Peyer's patch (tissue), 4 donors: ENCODE measurements around the gene LCN6. TPM values are rescaled to one million over a fixed set of nuclear protein-coding genes. Genes with fewer than 3 reads are reported as not detected.
"Not testable (repeated sequence)": the region's sequence is repeated elsewhere in the genome, so short reads cannot be mapped to it uniquely, and the experiment has no call there.

ENCODE experiments used
- DNase-seq, 3 donors: peaks; one replicate each; pipeline ENCODE4 v3.0.0-alpha.2; 2017 to 2019
- H3K27ac ChIP-seq, 4 donors: fragments of 200-600 bp; sonication (generic); one replicate each; pipeline ENCODE4 v1.5.1; 2016 to 2019
- H3K27me3 ChIP-seq, 2 donors: fragments of 200-600 bp; sonication (generic); one replicate each; pipeline ENCODE4 v1.5.1; 2019
- H3K36me3 ChIP-seq, 3 donors: fragments of 200-600 bp; sonication (generic); one replicate each; pipeline ENCODE4 v1.5.1; 2016 to 2019
- H3K4me1 ChIP-seq, 4 donors: fragments of 200-600 bp; sonication (generic); one replicate each; pipeline ENCODE4 v1.5.1; 2016 to 2019
- H3K4me3 ChIP-seq, 4 donors: fragments of 200-600 bp; sonication (generic); 1 replicate in 3 of 4; 2 replicates in 1 of 4; pipeline ENCODE4 v1.5.1; 2016 to 2019; ENCODE audit warnings: mild to moderate bottlenecking in 1 of 4
- H3K9me3 ChIP-seq, 4 donors: fragments of 200-600 bp; sonication (generic); one replicate each; pipeline ENCODE4 v1.5.1; 2016 to 2019; ENCODE audit warnings: mild to moderate bottlenecking in 1 of 4
- POLR2A ChIP-seq, 2 donors: fragments of 450-650 bp; IDR thresholded peaks; one replicate each; pipeline ENCODE4 v1.5.1; 2017; ENCODE audit warnings: antibody characterized with exemption in 2 of 2, mild to moderate bottlenecking in 2 of 2, moderate library complexity in 2 of 2
- total RNA-seq, 4 donors: library from RNA; depleted of rRNA; stranded (reverse); fragments of >200 nt; gene quantifications; one replicate each; pipeline ENCODE4 v1.1.0, GENCODE V29; 2016
- TF ChIP-seq, protein P1 (sequence below), 6 experiments: fragments of 450-650 bp in 4 of 6; fragments of 200-600 bp in 2 of 6; sonication (generic) in 1 of 6; IDR thresholded peaks; one replicate each; pipeline ENCODE4 v1.5.1; 2017 to 2019; ENCODE audit warnings: antibody characterized with exemption in 6 of 6, mild to moderate bottlenecking in 3 of 6, moderate library complexity in 1 of 6

LCN6 gene, protein sequence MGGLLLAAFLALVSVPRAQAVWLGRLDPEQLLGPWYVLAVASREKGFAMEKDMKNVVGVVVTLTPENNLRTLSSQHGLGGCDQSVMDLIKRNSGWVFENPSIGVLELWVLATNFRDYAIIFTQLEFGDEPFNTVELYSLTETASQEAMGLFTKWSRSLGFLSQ
- total RNA-seq: 10 to 100 TPM in 1 of 4 donors, 1 to 10 TPM in 3; 4.7 to 17.3 (median 5.6) TPM

DNA sequence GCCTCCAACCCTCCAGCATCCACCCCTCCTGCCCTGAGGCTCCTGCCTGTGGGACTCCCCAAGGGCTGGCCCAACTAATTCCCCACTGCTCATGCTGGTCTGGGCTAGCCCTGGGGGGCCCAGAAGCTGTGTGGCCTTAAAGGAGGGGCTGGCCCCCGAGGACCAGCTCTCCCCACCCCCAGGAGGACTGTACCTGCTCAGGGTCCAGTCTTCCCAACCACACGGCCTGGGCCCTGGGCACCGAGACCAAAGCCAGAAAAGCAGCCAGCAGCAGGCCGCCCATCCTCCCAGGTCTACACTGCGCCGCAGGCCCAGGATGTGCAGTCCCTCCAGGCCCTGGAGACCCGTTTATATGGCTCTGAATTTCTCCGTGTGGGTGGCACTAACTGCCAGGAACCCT is at the start of gene LCN6:
Gene LCN6 (minus strand): TSS at position 325 of the 400 bp plus-strand sequence. CDS start 42 bp downstream, at position 283.
- peaks cover 0 to 16% (median 3%) of the 10 kb centered on the region in 4 donors for H3K4me1 ChIP-seq
- H3K27ac ChIP-seq: peak within 1 kb of the TSS; percentile 5 to 80 (median 18)
- DNase-seq: no peak
- H3K27me3 ChIP-seq: no peaks in the 10 kb centered on the region
- no peak for TF ChIP-seq POLR2A (IDR thresholded peaks at IDR 0.05)
- TF ChIP-seq, protein P1, sequence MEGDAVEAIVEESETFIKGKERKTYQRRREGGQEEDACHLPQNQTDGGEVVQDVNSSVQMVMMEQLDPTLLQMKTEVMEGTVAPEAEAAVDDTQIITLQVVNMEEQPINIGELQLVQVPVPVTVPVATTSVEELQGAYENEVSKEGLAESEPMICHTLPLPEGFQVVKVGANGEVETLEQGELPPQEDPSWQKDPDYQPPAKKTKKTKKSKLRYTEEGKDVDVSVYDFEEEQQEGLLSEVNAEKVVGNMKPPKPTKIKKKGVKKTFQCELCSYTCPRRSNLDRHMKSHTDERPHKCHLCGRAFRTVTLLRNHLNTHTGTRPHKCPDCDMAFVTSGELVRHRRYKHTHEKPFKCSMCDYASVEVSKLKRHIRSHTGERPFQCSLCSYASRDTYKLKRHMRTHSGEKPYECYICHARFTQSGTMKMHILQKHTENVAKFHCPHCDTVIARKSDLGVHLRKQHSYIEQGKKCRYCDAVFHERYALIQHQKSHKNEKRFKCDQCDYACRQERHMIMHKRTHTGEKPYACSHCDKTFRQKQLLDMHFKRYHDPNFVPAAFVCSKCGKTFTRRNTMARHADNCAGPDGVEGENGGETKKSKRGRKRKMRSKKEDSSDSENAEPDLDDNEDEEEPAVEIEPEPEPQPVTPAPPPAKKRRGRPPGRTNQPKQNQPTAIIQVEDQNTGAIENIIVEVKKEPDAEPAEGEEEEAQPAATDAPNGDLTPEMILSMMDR (IDR thresholded peaks at IDR 0.05): no peak
- H3K4me3 ChIP-seq: no peak within 1 kb of the TSS
- no peaks in the 10 kb centered on the region for H3K36me3 ChIP-seq
- H3K9me3 ChIP-seq: peaks cover 0 to 14% (median 3%) of the 10 kb centered on the region in 4 donors

DNA sequence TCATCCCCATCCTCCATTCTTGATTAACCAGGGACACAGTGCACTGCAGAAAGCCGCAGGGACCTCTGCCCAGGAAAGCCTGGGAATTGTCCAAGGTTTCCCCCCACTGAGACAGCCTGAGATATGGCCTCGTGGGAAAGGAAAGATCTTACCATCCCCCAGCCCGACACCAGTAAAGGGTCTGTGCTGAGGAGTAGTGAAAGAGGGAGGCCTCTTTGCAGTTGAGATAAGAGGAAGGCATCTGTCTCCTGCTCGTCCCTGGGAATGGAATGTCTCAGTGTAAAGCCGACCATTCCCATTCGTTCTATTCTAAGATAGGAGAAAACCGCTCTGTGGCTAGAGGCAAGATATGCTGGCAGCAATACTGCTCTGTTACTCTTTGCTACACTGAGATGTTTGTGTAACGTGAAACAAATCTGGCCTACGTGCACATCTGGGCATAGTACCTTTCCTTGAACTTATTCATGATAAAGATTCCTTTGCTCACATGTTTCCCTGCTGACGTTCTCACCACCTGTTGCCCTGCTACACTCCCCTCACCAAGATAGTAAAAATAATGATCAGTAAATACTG is 48.5 kb upstream of the LCN6 start:
- not testable (repeated sequence) for H3K4me3 ChIP-seq, H3K9me3 ChIP-seq, DNase-seq, H3K27me3 ChIP-seq, H3K36me3 ChIP-seq, H3K27ac ChIP-seq
- peaks cover 2 to 75% (median 16%) of the 10 kb centered on the region in 4 donors for H3K4me1 ChIP-seq

DNA sequence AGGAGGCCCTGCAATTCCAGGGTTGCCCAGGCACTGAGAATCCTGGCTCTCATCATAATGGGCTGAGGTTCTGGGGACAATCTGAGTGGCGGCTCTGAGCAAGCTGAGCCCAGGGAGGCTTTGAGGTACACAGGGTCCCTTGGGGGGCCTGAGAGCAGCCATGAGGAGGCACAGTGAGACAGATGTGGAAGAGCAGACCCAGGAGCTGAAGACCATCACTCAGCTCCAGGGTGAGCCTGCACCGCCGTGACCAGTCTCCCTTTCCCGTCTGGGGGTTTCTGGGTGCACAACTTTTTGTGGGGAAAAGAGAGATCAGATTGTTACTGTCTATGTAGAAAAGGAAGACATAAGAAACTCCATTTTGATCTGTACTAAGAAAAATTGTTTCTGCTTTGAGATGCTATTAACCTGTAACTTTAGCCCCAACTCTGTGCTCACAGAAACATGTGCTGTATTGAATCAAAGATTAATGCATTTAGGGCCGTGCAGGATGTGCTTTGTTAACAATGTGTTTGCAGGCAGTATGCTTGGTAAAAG is 48.0 kb upstream of the LCN6 start, which contains the start of gene CCDC183:
Gene CCDC183 (plus strand): TSS at position 101 of the 537 bp plus-strand sequence. CDS start 60 bp downstream, at position 161.
- TF ChIP-seq POLR2A (IDR thresholded peaks at IDR 0.05): no peak
- TF ChIP-seq, protein P1 (IDR thresholded peaks at IDR 0.05): no peak
- Histone ChIP-seq H3K27me3 (peaks cover 0 to 7% of the 10 kb centered on the region in 2 donors), H3K4me1 (peaks cover 2 to 77% (median 18%) of the 10 kb centered on the region in 4 donors), H3K27ac (no peak within 1 kb of the TSS), H3K36me3 (no peaks in the 10 kb centered on the region), H3K9me3 (no peaks in the 10 kb centered on the region), H3K4me3 (no peak within 1 kb of the TSS)
- no peak for DNase-seq

DNA sequence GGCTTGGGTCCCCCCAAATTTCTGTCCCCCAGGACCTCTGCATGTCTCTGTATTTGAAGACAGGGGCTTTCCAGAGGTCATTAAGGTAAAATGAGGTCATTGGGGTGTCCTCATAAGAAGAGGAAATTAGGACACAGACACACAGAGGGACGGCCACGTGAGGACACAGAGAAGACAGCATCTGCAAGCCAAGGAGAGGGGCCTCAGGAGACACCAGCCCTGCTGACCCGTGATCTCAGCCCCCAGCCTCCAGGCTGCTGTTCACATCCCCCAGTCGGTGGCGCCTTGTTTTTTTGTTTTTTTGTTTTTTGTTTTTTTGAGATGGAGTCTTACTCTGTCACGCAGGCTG is 46.6 kb upstream of the LCN6 start:
- H3K27me3 ChIP-seq: peaks cover 0 to 7% of the 10 kb centered on the region in 2 donors
- no peaks in the 10 kb centered on the region for H3K9me3 ChIP-seq
- no peak overlapping the region for H3K4me3 ChIP-seq
- no peak for DNase-seq
- H3K36me3 ChIP-seq: no peaks in the 10 kb centered on the region
- TF ChIP-seq, protein P1 (IDR thresholded peaks at IDR 0.05): no peak
- TF ChIP-seq POLR2A (IDR thresholded peaks at IDR 0.05): no peak
- peaks cover 2 to 69% (median 15%) of the 10 kb centered on the region in 4 donors for H3K4me1 ChIP-seq
- H3K27ac ChIP-seq: no peak overlapping the region

DNA sequence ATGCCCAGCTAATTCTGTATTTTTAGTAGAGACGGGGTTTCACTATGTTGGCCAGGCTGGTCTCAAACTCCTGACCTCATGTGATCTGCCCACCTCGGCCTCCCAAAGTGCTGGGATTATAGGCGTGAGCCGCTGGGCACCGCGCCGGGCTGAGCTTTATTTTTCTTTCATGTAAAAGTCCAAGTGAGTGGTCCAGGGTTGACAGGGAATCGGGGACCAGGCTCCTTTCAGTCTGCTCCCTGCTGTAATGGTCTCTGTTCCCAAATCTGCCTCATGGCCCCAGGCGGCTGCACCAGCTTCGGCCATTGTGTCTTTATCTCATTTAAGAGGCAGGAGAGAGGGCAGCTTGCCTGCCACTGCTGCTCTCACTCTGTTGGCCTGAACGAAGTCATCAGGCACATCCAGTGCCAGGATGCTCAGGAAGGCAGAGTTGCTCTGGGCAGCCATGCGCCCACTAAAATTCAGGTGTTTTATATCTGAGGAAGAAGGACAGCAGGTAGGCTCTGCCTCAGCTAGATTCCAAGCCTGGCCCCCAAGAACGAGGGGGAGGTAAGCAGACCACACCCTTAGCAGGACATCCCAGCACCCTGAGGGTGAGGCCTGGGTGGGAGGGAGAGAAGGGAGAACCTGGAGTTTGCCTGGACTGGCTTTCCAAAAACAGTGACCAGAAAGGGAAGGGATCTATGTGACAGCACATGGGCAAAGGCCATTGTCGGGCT is 46.1 kb upstream of the LCN6 start:
- TF ChIP-seq POLR2A (IDR thresholded peaks at IDR 0.05): no peak
- TF ChIP-seq, protein P1 (IDR thresholded peaks at IDR 0.05): no peak
- Histone ChIP-seq H3K4me1 (peaks cover 2 to 66% (median 13%) of the 10 kb centered on the region in 4 donors), H3K27me3 (peaks cover 0 to 7% of the 10 kb centered on the region in 2 donors), H3K9me3 (no peaks in the 10 kb centered on the region), H3K27ac (peak overlapping the region in 2 of 4 donors; percentile 96 to 98), H3K4me3 (no peak overlapping the region), H3K36me3 (no peaks in the 10 kb centered on the region)
- DNase-seq: no peak
